D721Med (cell line): ENCODE data around the gene ANKRD33B.

Experiments used
- DNase-seq: peaks from one replicate; pipeline ENCODE4 v3.0.0; 2011; ENCODE audit warnings: low spot score; ENCODE audit not compliant: insufficient read length
- FAIRE-seq: peaks from 2 replicates; lab custom pipeline; 2011; peaks lifted over from hg19 to GRCh38; lab: Jason Lieb, UNC
- TF ChIP-seq, protein P1 (sequence below): IDR thresholded peaks from 2 replicates; pipeline ENCODE4 v1.5.1; 2012; ENCODE audit warnings: mild to moderate bottlenecking, control low read depth; ENCODE audit not compliant: insufficient read depth; ENCODE audit errors: missing control alignments

ANKRD33B gene

GRCh38 chr5:10530601-10531320 lies 33.1 kb upstream of the ANKRD33B start:
- no peak for DNase-seq
- no peak for FAIRE-seq
- TF ChIP-seq, protein P1, sequence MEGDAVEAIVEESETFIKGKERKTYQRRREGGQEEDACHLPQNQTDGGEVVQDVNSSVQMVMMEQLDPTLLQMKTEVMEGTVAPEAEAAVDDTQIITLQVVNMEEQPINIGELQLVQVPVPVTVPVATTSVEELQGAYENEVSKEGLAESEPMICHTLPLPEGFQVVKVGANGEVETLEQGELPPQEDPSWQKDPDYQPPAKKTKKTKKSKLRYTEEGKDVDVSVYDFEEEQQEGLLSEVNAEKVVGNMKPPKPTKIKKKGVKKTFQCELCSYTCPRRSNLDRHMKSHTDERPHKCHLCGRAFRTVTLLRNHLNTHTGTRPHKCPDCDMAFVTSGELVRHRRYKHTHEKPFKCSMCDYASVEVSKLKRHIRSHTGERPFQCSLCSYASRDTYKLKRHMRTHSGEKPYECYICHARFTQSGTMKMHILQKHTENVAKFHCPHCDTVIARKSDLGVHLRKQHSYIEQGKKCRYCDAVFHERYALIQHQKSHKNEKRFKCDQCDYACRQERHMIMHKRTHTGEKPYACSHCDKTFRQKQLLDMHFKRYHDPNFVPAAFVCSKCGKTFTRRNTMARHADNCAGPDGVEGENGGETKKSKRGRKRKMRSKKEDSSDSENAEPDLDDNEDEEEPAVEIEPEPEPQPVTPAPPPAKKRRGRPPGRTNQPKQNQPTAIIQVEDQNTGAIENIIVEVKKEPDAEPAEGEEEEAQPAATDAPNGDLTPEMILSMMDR: no peak

DNA sequence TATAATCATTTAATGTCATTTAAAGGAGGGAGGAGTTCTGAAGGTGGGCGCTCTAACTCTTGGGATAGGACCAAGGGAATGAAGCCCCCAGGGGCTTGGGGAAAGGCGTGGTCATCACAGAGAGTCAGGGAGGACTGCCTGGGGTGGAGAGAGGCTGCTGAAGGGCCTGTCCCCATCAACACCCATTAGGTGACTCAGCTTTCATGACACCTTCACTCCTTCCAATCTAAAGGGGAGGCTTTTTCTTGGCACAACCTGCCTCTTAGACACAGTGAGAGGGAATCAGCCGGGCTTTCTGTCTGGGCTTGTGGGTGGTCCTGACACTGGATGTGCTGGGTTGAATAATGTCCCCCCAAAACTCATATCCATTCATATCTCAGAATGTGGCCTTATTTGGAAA lies 31.4 kb upstream of the ANKRD33B start:
- DNase-seq (no peak), FAIRE-seq (no peak)
- TF ChIP-seq, protein P1: no peak

DNA sequence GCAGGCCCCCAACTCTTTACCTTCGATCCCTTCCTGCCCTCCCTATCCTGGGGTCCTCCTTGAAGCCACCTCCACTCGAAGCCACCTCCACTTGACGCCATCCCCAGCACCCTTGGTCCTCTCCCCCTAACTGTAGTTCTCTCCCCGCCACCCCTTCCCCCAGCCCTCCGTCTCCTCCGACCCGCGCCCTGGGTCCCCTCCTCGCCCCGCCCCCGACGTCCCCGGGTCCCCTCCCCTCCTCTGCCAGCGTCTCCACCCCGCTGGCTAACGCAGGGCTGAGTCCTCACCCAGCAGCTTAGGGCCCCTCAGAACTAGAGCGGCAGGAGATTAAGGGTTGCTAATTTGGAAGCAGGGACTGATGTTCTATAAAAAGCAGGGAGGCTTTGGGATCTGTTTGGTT lies 30.6 kb upstream of the ANKRD33B start:
- TF ChIP-seq, protein P1: no peak
- DNase-seq (peak; percentile 79), FAIRE-seq (no peak)

DNA sequence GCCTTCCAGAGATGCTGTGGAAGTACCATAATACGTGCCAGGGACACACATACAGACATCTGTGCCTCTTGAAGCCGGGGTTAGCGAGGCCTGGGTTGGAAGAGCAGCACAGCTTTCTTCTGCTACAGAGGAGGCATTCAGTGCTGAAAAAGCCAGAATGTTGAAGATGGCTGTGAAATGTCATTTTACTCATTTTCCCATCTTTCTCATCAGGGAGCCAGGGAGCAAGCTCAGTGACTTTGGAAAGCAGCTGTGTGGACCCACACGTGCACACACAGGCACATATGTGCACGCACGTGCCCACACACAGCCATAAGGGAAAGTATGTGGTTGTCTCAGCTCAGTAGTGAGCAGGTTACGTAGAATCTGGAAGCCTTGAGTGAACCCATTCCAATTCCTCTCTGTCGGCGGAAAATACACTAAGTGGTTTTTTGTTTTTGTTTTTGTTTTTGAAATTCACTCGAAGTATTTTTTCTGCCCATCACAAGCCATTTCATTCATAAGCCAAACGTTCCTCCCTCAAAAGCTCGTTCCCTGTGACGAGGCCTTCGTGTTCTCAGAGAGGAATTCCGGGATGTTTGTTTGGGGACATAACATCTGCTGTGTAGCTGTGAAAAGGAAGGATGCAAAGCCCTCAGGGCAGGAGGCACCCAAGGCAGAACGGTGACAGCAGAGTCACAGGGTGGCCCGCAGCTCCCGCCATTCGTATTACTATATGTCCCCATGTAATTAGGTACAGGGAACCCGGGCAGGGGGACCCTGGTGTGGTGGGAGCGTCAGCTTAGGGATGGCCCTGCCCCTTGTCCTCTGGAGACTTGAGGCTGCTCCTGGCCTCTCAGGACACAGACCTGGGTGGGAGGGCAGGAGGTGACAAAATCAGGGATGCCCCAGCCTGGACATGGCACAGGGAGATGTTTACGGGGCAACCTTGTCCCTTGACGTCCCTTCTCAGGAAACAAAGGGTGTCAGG lies 29.0 kb upstream of the ANKRD33B start:
- no peak for FAIRE-seq
- DNase-seq: no peak

GRCh38 chr5:10536511-10536910 lies 27.4 kb upstream of the ANKRD33B start:
- no peak for FAIRE-seq
- no peak for DNase-seq
- TF ChIP-seq, protein P1: no peak

More for the DNA sequence above, 29.0 kb upstream of the ANKRD33B start:
- TF ChIP-seq, protein P1: no peak

GRCh38 chr5:10536931-10537579 lies 26.8 kb upstream of the ANKRD33B start:
- no peak for DNase-seq

More at GRCh38 chr5:10536931-10537579, 26.8 kb upstream of the ANKRD33B start:
- FAIRE-seq: no peak
- TF ChIP-seq, protein P1: no peak
